GM21723 (cell line): ENCODE data around the gene ADSS1.

ENCODE experiments used
- ATAC-seq: cut with Tn5 transposase; IDR thresholded peaks from one replicate; pipeline ENCODE4 v1.9.1; 2021; ENCODE audit warnings: mild to moderate bottlenecking, moderate library complexity; ENCODE audit not compliant: unreplicated experiment

Gene ADSS1

GRCh38 chr14:104791425-104791824 lies 67.4 kb downstream of the ADSS1 start:
- ATAC-seq: no peak

DNA sequence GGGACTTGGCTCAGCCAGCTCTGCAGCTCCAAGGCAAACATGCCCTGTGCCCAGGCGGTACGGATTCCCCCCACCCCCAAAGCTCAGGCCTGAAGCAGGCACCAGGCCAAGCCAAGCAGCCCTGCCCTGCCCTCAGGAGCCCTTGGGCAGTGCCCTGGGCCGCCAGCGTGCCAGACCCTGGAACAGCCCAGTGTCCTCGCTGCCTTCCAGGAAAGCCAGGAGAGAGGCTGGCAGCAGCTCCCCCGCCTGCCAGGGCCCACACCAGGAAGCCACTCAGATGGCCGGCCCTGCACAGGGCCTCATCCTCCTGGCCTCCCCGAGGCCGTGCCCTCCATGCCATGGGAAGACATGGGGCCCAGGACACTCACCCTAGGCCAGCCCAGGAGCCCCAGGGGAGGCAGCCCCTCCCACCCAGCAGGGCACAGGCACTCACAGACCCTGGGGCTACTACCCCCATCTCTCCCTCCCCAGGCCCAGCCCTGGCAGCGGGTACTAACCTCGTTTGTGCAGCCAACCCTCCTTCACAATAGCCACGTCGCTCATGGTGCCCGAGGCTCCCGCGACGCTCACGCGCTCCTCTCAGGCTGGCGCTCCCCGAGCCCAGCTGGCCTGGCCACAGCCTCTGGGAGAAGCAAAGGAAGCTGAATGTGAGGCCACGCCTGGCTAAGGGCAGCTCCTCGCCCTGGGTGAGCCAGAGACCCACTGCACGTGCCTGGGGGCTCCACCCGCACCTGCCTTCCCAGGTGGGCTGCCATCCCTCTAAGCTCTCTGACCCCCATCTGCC lies 68.3 kb downstream of the ADSS1 start:
- no peak for ATAC-seq

DNA sequence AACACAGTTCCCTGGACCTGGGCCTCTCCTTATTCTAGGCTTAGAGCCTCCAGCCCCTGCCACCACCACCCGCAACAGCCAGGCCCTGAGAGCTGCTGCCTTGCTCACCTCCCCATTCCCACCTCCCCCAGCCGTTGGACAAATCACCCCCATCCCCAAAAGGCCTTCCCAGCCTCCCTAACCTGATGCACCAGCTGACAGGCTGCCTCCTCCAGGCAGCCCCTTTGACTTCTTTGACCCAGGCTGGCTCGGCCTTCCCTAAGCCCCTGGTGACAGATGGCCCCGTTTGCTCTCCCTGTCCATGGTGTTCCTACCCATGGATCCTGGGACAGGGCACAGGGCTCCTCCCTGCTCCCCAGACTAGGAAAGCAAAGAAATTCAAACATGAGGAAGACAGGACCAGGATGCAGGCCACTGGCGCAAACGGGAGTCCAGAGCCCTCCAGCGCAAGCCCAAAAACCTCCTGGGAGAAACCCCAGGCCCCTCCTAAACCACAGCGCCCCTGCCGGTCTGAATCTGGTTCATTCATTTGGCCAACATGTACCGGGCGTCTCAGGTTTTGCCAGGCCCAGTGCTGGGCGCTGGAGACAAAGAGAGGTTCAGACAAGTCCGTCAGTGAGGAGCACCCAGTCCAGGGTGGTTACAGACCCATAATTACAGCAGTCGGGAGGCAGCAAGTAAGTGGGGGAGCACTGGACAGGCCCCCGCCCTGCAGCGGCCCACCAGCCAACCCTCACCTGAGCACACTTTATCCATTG lies 69.1 kb downstream of the ADSS1 start:
- no peak for ATAC-seq

- ATAC-seq: no peak
Observed at GRCh38 chr14:104793703-104793959, 69.6 kb downstream of the ADSS1 start.

DNA sequence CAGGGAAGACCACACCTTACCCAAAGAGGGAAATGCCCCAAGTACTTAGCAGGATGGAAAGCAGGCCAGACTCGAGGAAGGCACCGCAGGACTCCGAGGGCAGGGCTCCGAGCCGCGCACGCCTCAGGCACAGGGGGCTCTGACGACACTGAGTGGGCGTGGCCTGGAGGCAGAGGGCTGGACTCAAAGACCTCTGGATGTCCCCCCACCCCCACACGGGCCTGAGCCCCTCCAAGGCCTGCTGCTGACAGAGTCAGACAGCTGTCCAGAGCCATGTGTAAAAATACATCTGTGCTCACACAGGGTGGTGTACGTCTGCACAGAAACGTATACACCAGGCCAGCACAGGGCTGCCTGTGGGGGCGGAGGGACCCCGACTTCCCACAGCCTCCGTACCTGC lies 70.1 kb downstream of the ADSS1 start:
- peak; percentile 26 for ATAC-seq

GRCh38 chr14:104794631-104794992 lies 70.6 kb downstream of the ADSS1 start:
- peak; percentile 11 for ATAC-seq

DNA sequence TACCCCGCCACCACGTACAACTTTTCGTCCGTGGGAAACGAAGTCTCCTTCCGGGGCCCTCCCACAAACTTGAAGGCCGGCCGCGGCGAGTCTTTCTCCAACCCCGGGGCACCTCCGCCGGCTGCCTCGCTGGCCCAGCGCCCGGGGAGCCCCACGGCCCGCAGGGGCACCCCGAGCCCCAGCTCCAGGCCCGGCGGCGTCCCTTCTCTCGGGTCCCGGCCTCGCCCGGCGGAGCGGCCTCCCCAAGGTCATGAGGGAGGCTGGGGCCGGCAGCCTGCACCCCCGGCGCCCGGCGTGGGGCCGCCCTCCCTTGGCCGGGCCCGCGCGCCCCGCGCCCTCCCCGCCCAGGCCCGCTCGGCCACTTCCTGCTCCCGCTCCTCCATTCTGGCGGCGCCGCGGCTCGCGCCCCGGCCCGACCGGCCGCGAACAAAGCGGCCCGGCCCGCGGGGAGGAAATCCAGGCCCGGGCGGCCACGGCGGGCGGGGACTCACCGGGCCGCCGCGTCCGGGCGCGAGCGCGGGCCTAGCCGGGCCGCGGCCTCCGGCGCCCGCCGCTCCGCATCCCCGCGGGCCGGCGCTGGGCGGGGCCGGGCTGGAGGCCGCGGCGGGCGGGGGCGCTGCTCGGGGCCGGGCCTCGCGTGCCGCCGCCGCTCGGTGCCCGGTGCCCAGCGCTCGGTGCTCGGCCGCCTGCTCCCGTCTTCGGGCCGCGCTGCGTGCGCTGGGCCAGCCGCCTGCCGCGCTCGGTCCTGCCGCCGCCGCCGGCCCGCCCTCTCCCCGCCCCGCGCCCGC lies 71.2 kb downstream of the ADSS1 start, which contains the start of gene AKT1:
TSS of gene AKT1 (minus strand) at position 756 of the 788 bp plus-strand sequence. CDS start 3,105 bp downstream, outside the sequence.
- peak; percentile 17 for ATAC-seq

DNA sequence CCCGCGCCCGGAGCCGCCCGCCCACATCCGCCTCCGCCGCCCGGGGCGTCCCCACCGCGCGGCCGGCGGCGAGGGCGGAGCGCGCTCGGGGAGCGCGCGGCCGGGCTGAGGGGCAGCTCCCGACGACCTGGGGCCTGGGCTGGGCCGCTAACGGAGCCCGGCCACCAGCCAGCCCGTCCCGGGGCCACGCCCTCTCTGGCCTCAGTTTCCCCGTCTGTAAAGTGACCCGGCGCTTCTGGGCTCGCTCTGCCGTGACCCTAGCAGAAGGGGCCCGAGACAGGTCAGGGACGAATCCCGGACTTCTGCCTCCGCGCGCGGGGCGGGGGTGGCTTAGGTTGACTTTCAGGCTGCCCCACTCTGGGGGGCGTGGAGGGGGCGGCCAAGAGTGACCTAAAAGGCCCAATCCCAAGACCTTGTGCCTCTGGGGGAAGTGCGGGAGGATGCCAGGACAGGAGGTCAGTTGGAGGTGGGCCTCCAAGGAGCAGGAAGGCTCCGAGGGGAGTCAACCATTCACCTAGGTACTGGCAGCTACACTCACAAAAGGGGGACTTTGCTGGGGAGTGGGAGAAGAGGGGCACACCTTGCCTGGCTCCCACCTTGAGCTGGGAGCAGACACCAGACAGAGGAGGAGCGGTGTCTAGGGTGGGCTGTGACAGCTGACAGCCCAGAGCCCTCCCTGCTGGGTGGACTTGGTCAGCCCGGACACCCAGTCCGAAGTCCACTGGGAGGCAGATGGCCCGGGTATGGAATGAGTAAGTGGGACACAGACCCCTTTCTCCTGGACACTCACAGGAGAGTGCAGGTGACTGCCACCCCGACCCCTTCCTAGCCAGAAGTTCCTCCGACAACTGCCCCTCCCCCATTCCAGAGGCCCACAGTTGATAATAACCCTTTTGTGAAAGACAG lies 72.0 kb downstream of the ADSS1 start:
- ATAC-seq: peak; percentile 37

- no peak for ATAC-seq
Observed at GRCh38 chr14:104796687-104797081, 72.7 kb downstream of the ADSS1 start.
